ENCODE results near the gene LCN6. TPM values are rescaled to one million over a fixed set of nuclear protein-coding genes. Genes with fewer than 3 reads are reported as not detected.
"Not testable (repeated sequence)": the region's sequence is repeated elsewhere in the genome, so short reads cannot be mapped to it uniquely, and the experiment has no call there.

The LCN6 gene
- total RNA-seq, 1 donor from 2014 or later: not detected

GRCh38 chr9:136711219-136711648, 37.1 kb downstream of the LCN6 start:
- DNase-seq (ENCODE audit: low read depth in 2 of 2): peak in 1 of 2 donors; percentile 66

DNA sequence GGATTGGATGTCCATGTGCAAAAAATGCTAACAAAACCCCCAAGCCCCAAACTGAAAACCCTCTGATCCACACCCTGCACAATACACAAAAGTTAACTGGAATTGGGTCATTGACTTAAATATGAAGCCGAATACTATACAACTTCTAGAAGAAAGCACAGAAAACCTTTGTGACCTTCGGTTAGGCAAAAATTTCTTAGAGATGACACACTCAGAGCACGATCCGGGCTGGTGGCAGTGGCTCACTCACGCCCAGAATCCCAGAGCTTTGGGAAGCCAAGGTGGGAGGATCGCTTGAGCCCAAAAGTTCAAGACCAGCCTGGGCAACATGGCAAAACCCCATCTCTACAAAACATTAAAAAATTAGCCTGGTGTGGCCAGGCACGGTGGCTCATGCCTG, 37.8 kb downstream of the LCN6 start:
- no peak for DNase-seq (ENCODE audit: low read depth in 2 of 2)

DNA sequence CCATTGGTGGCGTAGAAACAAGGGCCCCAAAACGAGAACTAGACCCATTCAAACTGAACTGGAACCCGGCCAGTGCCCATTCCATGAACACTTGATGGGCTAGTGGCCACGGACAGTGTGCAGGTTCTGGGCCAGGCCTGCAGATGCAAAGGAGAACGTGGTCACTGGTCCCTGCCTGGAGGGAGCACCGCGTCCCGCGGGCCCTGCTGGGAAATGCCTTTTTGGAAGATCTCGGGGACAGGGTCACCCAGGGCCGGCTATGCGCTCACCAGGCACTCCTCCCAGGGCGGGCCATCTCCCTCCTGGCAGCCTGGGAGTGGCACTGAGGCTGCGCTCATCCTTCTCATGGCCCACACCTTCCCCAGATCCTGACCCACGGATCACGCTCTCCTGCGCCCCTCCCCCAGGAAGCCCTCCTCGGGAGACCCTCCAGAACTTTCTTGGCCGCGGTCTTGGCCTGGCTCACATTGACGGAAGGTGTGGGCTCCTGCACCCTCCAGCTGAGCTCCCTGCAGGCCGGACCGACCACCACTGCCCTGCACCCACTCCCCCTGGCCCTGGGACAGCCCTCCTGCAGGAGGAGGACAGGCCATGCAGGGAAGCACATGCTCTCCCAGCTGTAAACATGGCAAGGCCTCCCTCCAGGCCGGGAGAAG, 38.7 kb downstream of the LCN6 start:
- no peak for DNase-seq (ENCODE audit: low read depth in 2 of 2)

- DNase-seq (ENCODE audit: low read depth in 2 of 2): no peak
Observed at GRCh38 chr9:136707849-136708517, 40.3 kb downstream of the LCN6 start.

GRCh38 chr9:136707011-136707410, 41.3 kb downstream of the LCN6 start:
- DNase-seq (ENCODE audit: low read depth in 2 of 2): no peak

GRCh38 chr9:136705564-136705963, 42.8 kb downstream of the LCN6 start:
- DNase-seq (ENCODE audit: low read depth in 2 of 2): no peak

DNA sequence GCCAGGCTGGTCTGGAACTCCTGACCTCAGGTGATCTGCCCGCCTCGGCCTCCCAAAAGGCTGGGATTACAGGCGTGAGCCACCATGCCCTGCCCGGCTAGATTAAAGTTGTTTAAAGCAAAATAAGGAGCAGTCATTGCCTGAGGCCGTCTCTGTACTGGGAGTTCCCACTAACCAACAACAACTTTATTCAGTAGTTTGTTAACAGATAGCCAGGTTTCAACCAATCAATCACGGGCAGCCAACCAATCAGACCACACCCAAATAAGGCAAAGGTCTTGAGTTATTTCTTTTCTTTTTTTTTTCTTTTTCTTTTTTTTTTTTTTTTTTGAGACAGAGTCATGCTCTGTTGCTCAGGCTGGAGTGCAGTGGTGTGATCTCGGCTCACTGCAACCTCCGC, 43.6 kb downstream of the LCN6 start:
- DNase-seq (ENCODE audit: low read depth in 2 of 2): not testable (repeated sequence)

DNA sequence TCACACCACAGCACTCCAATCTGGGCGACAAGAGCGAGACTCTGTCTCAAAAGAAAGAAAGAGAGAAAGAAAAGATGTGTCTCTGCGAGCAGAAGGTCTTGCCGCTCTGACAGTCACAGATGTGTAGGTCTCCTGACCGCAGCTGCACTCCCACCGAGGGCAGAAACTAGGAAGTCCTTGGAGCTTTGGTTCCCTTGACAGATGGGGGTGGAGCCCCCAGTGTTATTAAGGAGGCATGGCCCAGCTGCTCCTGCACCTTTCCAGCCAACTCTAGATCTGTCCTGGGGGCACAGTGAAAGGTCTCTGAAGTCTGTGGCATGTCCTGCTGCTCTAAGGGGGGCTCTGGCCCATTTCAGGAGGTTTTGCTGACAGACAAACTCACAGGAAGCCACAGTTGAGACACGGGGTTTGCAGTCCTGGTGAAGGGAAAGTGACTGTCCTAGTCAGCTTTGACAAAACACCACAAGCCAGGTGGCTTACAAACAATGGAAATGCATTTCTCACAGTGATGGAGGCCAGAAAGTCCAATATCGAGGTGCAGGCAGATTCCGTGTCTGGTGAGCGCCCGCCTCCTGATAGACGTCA, 45.0 kb downstream of the LCN6 start:
- DNase-seq (ENCODE audit: low read depth in 2 of 2): no peak

- DNase-seq (ENCODE audit: low read depth in 2 of 2): no peak
Observed at GRCh38 chr9:136701668-136702053, 46.7 kb downstream of the LCN6 start.

DNA sequence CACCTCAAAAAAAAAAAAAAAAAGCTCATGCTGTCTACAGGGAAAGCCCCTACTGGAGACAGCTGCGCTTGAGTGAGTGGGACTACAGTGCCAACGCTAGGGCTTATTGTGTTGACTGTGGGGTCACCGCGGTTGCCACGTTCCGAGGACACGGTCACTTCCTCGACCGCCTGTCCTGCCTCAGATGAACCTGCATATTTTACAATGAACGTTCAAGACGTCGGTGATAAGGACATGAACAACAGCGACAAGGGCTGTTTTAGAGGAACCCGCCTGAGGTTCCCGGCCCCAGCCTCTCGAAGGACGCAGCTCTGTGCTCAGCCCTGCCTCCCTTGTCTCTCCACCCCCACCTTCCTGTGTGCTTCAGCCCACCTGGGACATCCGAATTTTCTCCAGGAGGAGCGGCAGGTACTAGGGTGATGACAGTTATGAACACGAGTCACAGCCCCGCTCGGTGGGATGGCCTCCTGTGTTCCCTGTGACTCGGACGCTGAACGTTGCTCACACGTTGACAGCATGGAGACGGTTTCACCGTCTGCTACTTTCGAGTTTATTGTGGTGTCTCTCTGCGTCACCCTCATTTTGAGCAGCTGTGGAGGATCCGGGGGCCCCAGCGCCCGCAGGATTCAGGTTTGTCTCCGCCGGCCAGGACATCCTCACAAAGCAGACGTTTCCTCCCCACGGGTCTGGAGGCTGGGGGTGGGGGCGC, 47.2 kb downstream of the LCN6 start:
- peak in 1 of 2 donors; percentile 34 for DNase-seq (ENCODE audit: low read depth in 2 of 2)

DNA sequence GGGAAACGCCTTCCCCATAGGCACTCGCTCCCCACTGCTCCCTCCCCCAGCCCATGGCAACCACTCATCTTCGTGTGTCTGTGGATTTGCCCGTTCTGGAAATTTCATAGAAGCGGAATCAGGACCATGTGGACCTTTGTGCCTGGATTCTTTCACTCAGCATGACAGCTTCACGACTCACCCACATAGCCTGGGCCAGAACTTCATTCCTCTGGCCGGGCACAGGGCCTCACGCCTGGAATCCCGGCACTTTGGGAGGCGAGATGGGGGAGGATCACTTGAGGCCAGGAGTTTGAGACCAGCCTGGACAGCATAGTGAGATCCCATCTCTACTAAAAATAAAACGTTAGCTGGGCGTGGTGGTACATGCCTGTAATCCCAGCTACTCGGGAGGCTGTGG, 48.0 kb downstream of the LCN6 start:
- DNase-seq (ENCODE audit: low read depth in 2 of 2): no peak

GRCh38 chr9:136698635-136699246, 49.6 kb downstream of the LCN6 start:
- no peak for DNase-seq (ENCODE audit: low read depth in 2 of 2)

DNA sequence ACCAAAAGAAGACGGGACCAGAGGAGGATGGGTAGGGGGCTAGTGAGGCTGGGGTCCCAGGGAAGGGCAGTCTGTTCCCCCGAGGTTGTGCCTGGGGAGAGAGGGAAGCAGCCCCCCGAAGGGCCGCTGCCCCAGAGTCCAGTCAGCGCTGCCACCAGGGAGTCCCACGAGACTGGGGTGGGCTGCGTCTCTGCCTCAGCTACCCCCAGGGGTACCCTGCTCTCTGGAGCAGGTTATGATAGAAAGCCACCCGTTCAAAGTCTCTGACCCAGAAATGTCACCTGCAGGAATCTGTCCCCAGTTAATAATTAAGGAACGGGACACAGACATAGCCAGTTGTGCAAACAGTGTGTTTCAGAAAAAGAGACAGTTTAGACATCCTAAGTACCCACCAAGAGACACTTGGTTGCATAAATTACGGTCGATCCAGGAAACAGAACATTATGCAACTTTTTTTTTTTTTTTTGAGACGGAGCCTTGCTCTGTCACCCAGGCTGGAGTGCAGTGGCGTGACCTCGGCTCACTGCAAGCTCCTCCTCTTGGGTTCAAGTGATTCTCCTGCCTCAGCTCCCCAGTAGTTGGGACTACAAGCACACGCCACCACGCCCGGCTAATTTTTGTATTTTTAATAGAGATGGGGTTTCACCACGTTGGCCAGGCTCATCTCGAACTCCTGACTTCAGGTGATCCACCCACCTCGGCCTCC, 50.4 kb downstream of the LCN6 start:
- no peak for DNase-seq (ENCODE audit: low read depth in 2 of 2)

DNA sequence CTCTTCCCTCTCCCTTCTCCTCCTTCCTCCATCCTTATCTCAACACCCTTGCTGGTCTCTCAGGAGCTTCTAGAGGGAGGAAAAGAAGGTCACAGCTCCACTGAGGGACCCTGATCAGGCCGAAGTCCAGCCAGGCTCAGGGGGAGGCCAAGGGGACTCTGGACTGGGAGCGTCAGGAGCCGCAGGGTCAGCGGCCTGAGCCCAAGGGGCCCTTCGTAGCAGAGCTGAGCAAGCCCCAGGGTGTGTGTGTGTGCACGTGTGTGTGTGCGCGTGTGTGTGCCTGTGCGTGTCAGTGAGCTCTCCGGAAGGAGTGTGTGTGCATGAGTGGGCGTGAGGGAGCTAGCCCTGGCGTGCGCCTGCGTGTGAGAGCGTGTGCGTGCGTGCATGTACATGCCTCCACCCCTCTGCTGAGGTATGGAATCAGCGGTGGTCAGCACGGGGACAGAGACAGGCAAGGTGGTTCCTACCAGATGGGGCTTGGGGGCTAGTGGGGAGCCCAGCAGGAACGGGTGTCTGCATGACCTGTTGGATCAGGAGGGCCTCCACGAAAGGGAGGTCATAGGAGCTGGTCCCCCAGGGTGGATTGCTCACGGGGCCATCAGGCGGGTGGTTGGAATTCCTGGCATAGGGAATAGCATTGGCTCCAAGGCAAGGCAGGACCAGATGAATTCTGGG, 51.0 kb downstream of the LCN6 start:
- DNase-seq (ENCODE audit: low read depth in 2 of 2): no peak

GRCh38 chr9:136696502-136696901, 51.8 kb downstream of the LCN6 start:
- no peak for DNase-seq (ENCODE audit: low read depth in 2 of 2)

DNA sequence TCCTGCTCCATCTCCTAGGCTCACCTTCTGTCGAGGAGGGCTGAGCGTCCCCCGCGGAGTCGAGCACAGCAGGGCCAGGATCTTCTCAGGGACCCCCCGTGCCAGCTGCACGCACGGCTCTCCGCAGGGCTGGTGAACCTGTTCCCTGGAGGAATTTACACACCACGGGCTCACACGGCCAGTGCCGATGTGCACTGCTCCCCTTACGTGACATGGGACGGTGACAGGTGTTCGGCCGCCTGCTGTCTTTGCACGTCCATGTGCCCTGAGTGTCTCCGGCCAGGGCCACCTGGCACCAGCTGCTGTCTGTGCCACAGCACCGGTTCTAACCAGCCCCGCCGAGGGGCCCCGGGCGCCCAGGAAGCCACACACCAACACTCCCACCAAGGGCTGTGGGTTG, 52.4 kb downstream of the LCN6 start:
- DNase-seq (ENCODE audit: low read depth in 2 of 2): no peak

DNA sequence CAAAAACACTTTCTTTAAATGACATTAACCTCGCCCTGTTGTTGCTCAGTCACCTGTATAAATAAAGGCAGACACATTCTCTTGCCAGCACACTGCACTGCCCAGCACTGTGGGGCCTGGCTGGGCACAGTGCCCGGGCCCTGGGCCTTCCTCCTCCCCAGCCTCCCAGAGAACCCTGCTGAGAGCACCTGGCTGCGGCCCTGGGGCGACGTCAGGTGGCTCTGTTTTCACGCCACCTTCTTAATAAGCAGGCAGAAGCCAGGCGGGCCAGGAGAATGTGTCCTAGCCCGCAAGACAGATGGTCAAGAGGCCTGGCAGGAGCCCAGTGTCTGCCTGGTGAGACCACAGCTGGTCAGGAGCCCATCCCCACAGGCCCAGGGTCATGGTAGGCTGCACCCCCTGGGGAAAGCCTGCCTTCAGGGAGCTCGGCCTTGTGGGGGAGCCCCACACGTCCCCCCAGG, 52.9 kb downstream of the LCN6 start:
- peak in 1 of 2 donors; percentile 58 for DNase-seq (ENCODE audit: low read depth in 2 of 2)

DNA sequence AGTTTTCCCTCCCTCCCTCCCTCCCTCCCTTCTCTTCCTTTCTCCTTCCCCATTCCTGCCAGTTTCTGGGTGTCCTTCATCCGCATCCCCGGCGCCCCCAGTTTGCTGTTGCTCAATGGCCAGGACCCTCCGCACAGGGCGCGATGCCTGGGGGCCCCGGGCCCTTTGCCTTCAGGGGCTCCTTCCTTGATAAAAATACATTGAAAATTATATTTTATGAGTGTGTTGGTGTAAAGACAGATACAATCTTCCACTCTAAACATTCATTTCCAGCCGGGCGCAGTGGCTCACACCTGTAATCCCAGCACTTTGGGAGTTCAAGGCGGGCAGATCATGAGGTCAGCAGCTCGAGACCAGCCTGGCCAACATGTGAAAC, 53.5 kb downstream of the LCN6 start:
- no peak for DNase-seq (ENCODE audit: low read depth in 2 of 2)

DNA sequence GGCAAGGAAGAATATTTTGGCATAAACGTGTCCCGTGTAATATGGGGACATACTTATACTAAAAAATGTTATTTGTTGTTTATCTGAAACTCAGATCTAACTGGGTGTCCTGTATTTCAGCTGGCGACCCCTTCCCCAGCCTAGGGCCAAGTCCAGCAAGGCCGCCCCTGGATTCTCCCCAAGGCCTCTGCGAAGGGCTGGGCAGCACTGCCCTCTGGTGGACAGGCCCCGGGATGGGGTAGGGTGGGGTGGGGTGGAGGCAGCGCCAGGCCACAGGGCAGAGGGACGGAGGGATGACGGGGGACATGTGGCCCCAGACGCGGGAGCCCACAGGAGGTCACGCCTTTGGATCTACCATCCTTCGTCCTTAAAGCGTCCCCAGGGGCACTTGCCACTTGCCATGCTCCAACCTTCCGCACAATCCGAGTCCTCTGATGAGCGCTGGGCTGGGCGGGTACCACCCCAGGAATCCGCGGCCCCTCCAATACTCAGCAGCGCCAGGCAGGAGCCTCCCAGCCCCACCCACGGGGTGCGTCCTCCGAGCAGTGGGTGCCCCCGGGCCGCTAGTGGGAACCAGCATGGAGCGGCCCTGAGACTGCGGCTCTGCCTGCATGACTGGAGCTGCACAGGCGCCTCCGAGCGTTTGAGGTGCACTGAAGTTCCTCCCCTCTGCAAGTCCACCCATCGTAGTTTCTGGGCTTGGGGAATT, 54.0 kb downstream of the LCN6 start:
- DNase-seq (ENCODE audit: low read depth in 2 of 2): peak in 1 of 2 donors; percentile 68

All from dermis microvascular lymphatic vessel endothelial cell (primary cell).